Nephron progenitor cell (in vitro differentiated cells): Measurements from ENCODE around the gene DHRS1.

Source experiments
- DNase-seq: peaks from one replicate; pipeline ENCODE4 v3.0.0; 2021
- H3K27ac Mint-ChIP-seq: 2 replicates; pipeline ENCODE4 v1.8.0; 2021; ENCODE audit warnings: mild to moderate bottlenecking, moderate library complexity, mixed read lengths
- H3K27me3 Mint-ChIP-seq: 2 replicates; pipeline ENCODE4 v1.8.0; 2021; ENCODE audit warnings: mild to moderate bottlenecking, low read depth, mixed read lengths; ENCODE audit not compliant: poor library complexity
- H3K36me3 Mint-ChIP-seq: 2 replicates; pipeline ENCODE4 v1.8.0; 2021; ENCODE audit warnings: low read depth, mixed read lengths
- H3K4me1 Mint-ChIP-seq: 2 replicates; pipeline ENCODE4 v1.8.0; 2021; ENCODE audit warnings: mixed read lengths
- H3K4me3 Mint-ChIP-seq: 2 replicates; pipeline ENCODE4 v1.8.0; 2021; ENCODE audit warnings: mild to moderate bottlenecking, moderate library complexity, mixed read lengths
- H3K9me3 Mint-ChIP-seq: 2 replicates; pipeline ENCODE4 v1.8.0; 2021; ENCODE audit warnings: mild to moderate bottlenecking, moderate library complexity, mixed read lengths
- CTCF ChIP-seq: fragments of 200-600 bp; sonication (generic); IDR thresholded peaks from 2 replicates; pipeline ENCODE4 v1.5.0; 2021; ENCODE audit warnings: antibody characterized with exemption

Gene DHRS1

GRCh38 chr14:24255438-24255837, 44.1 kb downstream of the DHRS1 start:
- peaks cover 3% of the 10 kb centered on the region for H3K27me3 Mint-ChIP-seq
- H3K9me3 Mint-ChIP-seq: no peaks in the 10 kb centered on the region
- H3K27ac Mint-ChIP-seq: no peak overlapping the region
- H3K4me1 Mint-ChIP-seq: no peaks in the 10 kb centered on the region
- H3K36me3 Mint-ChIP-seq: no peaks in the 10 kb centered on the region
- no peak overlapping the region for H3K4me3 Mint-ChIP-seq
- no peak for TF ChIP-seq CTCF
- no peak for DNase-seq

DNA sequence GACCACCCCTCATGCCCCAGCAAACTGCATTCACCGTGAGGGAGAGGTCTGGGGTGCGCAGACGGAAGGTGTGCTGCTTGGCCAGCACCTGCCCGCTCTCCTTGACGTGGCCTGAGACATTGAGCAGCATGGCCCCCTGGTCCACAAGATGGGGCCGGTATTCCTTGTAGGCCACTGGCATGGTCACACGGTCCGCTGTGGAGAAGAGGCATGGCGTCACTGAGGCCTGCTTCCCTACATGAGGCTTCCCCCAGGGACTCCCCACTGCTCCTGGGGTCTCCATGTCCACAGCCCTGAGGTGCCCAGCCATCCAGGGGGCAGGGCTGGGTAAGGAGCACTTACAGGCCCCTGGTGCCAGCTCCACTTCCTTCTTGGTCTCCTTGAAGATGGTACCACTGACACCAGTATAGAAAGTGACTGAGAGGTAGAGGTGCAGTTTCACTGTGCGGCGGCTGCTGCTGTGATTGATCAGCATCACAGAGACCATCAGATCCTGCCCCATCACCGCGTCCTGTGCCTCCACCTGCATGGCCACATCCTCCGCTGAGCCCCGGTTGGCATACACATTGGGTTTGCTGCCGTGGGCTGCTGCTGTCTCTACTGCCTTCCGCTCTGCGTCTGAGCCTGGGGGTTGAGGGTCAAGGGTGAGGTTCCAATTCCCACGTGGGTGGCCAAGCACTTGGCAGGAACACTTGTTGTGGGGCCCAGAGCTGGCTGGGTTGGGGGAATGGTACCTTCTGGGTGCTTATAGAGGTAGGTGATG, 44.8 kb downstream of the DHRS1 start:
- Mint-ChIP-seq H3K36me3 (no peaks in the 10 kb centered on the region), H3K9me3 (no peaks in the 10 kb centered on the region), H3K27ac (no peak overlapping the region), H3K27me3 (peaks cover 3% of the 10 kb centered on the region), H3K4me1 (no peaks in the 10 kb centered on the region), H3K4me3 (no peak overlapping the region)
- TF ChIP-seq CTCF: no peak
- DNase-seq: no peak

GRCh38 chr14:24253936-24254335, 45.6 kb downstream of the DHRS1 start:
- DNase-seq: no peak
- no peak overlapping the region for H3K4me3 Mint-ChIP-seq
- no peak overlapping the region for H3K27ac Mint-ChIP-seq
- no peak for TF ChIP-seq CTCF
- no peaks in the 10 kb centered on the region for H3K4me1 Mint-ChIP-seq
- H3K36me3 Mint-ChIP-seq: no peaks in the 10 kb centered on the region
- peaks cover 9% of the 10 kb centered on the region for H3K27me3 Mint-ChIP-seq
- H3K9me3 Mint-ChIP-seq: no peaks in the 10 kb centered on the region

GRCh38 chr14:24252289-24253124, 47.1 kb downstream of the DHRS1 start:
- DNase-seq: no peak
- Mint-ChIP-seq H3K36me3 (no peaks in the 10 kb centered on the region), H3K27ac (no peak overlapping the region), H3K4me3 (no peak overlapping the region), H3K4me1 (no peaks in the 10 kb centered on the region), H3K27me3 (peaks cover 11% of the 10 kb centered on the region), H3K9me3 (no peaks in the 10 kb centered on the region)
- TF ChIP-seq CTCF: no peak

- no peak for DNase-seq
- Mint-ChIP-seq H3K4me3 (no peak overlapping the region), H3K36me3 (no peaks in the 10 kb centered on the region), H3K27ac (no peak overlapping the region), H3K9me3 (no peaks in the 10 kb centered on the region), H3K4me1 (no peaks in the 10 kb centered on the region), H3K27me3 (peaks cover 14% of the 10 kb centered on the region)
- TF ChIP-seq CTCF: no peak
Measured at GRCh38 chr14:24251880-24252288, 47.7 kb downstream of the DHRS1 start.
